Amniotic stem cell (primary cell): ENCODE data around the gene CPN1.

Source experiments
- DNase-seq: peaks from one replicate; lab custom pipeline; 2025; lab: John Stamatoyannopoulos, UW

CPN1 gene

DNA sequence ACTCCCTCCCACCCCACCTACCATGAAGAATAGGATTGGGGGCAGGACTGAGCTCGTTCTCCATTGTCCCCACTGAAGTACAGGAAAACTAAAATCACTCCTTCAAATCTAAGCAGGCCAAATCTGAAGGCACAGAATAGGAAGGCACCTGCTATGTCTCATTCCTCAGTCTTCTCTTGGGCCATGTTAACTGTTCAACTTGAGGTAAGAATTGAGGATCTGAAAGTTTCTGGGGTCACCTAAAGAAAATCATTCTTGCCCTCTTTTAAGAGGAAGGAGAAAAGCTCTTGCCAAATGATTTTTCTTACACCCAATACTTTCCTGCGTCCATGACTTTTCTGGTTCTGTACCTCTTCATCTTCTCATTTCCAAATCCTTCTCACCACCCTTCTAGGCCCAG lies 4.9 kb downstream of the CPN1 start:
- DNase-seq, result no peak

DNA sequence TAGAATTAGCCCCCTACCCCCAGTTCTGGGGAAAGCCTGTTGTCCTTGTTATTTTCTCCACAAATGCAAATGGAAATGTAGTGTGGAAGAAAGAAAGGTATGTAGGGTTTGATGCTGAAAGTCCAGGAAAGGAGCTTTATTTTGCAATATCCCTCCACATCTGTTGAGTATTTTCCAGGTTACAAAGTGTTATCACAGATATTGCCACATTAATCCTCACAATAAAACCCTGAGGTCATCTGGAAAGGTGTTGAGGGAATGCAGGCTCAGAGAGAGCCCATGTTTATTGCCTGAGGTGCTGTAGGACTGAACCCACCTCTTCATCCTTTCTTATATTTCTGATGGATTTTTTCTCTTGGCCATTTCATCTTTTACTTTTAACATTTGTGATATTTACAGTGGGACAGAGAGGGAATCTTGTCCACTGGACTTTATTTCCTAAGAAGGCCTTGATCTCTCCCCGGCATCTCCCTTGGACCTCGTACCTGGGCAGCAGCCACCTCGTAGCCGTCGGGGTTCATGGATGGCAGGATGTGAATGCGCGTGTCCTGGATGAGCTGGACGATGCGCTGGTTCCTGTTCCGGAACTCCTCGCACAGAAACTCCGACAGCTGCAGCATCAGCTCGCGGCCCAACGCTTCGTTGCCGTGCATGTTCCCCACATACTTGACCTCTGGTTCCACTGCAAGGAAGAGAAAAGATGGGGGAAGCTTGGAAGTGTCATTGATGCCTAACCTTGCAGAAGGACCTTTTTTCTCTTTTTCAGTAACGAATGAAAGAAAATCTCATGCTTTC lies 6.0 kb downstream of the CPN1 start:
- DNase-seq, result no peak

DNA sequence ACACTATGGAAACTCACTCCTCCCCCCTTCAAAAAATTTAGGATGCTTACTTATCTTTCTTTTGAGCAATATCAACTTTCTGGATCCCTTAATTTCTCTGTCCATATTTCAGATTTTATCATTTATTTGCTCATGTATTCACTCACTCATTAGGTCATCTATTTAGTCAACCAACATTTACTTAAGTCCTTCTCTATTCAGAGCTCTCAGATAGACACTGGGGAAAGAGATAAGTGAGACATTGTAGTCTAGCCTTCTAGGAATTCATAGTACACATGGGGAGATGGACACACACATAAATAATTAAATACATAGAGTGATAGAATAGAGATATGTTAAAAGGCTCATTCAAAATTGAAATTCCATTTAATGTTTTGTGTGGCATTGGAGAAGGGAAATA lies 9.2 kb downstream of the CPN1 start:
- DNase-seq, result no peak

DNA sequence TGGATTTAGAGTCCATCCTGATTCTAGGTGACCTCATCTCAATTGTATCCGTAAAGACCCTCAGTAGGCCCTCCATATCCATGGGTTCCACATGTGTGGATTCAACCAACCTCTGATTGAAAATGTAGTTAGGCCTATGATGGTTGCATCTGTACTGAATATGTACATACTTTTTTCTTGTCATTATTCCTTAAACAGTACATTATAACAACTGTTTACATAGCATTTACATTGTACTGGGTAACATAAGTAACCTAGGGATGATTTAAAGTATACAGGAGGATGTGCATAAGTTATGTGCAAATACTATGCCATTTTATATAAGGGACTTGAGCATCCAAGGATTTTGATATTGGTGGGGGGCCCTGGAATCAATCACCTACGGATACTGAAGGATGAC lies 10.1 kb downstream of the CPN1 start:
- DNase-seq, result no peak

DNA sequence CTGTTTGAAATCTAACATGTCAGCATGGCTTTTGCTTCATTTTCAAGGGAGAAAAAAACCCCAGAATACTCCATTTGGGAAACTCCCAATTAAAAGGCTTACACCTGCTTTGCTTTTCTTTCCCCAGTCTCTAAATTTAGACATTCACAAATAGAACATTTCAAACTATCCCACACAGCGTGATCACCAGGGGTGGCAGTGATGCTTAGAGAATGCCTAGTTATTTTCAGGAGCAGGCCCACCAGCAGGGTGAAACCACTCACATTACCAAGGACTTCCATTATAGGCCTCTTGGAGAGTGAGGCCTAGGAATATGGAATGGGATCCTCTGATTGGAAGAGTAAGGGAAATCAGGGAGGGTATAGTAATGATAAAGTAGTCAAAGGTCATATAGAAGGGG lies 14.2 kb downstream of the CPN1 start:
- no peak for DNase-seq

DNA sequence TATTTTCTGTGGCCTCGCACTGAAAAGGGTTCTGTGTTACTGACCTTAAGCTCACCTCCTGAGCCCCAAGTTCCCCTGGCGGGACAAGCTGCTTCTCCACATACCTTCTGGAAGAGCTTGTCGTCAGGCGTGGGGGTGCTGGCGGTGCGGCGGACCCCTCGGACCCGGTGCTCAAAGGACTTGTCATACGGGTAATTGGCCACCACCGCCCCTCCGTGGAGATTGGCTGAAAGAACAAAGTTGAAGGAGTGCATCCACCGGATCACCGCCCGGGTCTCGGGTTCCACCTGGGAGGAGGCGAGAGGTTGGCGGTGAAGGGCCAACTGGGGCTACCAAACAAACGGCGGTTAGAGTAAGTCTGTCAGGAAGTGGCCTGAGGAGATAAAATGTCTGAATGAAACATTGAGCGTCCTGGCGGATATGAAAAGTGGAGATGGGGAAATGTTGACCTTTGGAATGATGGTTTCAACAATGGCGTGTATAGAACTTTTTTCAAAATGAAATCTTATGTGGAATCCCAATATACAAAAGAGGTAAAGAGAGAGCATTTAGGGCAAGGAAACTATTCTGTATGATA lies 16.5 kb downstream of the CPN1 start:
- no peak for DNase-seq

DNA sequence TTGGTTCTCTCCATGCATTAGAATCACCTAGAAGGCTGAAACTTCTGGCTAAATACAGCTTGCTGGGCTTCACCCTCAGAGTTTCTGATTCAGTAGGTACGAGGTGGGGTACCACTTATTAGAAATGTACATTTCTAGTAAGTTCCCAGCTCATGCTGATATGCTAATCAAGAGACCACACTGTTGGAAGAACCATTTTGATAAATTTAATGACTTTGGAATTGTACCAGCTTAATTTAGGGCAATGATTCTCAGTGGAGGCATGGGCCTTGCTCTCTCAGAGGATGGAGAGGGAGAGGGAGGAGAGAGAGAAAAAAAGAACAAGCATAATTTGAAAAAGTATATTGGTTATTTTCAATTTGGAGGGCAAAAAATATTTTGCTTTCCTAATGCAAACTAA lies 20.3 kb downstream of the CPN1 start:
- DNase-seq, result no peak

DNA sequence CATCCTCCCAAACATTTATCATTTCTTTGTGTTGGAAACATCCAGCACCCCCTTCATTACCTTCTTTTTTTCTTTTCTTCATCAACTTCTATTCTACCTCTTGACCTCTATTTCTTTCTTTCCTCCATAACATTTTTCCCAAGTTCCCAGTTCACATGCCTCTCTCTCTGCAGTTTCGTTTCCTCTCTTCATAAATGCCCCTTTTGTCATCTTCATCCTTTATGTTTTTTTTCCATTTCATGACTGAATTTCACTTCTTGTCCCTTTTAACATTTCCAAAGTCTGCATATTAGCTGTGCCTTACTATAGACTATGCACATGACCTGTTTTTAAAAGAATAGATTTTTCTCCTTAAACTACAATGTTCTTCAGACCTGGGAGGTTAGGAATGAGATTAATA lies 23.7 kb downstream of the CPN1 start:
- DNase-seq, result no peak

DNA sequence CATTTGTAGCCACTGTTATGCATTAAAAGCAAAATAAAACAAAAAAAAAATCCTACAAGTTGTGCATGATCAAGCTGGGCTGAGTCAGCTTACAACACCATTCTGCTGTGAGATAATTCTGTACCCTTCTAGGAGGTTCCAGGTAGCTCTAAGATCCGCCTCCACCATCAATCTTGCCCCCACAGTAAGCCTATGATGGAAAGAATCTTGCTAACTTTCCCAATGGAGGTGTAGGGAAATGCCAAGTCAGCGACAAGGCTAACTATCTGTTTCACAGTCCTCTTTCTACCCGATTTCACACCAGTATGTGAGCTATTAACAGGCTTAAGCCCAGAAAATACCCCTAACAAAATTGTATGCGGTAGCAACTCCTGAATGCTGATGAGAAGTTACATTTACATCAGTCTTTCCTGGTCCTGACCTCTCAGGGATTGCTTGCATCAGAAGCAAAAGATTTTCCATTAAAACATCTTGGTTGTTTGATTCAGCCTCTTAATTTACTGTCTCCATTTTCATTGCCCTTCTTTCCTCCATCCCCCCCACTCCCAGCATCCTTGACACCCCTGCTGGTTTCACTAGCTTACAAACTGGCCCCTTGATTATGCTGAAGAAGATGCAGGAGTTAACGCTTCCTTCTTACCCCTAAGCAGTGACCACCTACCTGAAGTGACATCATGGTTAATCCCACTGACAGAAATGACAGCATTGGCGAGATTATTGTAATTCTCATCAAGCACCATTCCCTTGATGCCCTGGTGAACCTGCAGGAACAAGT lies 27.8 kb downstream of the CPN1 start:
- no peak for DNase-seq

DNA sequence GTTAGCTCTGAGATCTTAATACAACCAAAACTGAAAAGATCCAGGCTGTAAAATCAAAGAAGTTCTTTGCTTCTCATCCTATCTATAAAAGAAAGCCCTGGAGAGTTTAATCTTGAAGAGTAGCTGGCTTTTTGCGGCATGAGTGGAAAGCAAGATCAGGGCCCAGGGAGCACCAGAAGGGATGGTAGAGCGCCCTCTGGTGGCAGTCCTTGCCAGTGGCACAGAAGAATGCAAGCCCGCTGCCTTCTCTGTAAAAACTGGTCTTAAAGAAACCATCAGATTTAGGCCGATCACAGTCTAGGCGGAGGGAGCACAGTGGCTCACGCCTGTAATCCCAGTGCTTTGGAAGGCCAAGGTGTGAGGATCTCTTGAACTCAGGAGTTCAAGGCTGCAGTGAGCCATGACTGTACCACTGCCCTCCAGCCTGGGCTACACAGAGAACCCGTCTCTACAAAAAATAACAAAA lies 35.6 kb downstream of the CPN1 start:
- peak; percentile 85 for DNase-seq

DNA sequence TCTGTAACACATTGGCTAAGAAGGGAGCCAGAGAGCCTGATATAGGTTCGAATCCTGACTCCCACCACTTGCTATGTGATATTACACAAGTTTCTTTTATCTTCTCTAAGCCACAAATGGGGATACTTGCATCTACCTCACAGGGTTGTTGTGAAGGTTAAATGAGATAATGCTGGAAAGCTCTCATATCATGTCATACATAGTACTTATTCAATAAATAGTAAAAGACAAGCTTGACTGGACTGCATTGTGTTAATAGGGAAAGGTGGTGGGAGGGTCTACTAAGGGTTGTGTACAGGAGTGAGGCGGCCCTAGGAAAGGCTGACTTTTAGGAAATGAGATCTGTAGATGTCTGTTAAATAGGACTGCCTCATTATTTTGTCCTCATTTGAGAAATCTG lies 36.1 kb downstream of the CPN1 start:
- DNase-seq, result no peak

DNA sequence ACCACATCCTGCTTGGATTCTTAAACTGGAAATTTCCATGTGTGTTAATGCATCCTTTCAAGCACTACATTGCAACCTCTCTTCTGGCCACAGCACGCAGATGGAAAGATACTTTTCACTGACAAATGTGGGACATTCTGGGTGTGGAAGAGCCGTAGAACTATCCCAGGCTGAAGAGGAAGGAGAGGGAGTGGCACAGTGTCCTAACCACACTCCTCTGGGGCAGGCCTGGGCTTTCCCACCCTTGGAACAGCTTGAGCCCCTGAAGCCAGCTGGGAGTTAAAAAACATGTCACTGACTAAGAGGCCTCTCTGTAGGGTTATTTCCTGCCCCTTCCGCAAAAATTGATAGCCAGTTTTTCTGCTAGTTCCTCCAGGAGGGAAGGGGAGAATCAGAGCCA lies 37.9 kb downstream of the CPN1 start:
- DNase-seq, result no peak

DNA sequence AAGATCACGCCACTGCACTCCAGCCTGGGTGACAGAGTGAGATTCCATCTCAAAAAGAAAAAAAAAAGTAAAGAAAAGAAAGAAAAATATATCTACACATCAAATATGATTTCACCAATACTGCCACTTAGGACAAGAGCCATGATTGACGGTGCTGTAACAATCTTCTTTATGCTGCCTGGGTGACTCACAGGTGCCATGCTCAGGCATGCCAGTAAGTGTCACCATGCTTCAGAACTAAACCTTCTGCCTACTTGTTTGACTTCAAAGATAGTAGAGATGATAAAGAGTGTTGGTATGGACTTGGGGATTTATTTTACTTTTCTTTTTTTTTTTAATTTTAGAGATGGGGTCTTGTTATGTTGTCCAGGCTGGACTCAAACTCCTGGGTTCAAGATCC lies 38.3 kb downstream of the CPN1 start:
- no peak for DNase-seq

DNA sequence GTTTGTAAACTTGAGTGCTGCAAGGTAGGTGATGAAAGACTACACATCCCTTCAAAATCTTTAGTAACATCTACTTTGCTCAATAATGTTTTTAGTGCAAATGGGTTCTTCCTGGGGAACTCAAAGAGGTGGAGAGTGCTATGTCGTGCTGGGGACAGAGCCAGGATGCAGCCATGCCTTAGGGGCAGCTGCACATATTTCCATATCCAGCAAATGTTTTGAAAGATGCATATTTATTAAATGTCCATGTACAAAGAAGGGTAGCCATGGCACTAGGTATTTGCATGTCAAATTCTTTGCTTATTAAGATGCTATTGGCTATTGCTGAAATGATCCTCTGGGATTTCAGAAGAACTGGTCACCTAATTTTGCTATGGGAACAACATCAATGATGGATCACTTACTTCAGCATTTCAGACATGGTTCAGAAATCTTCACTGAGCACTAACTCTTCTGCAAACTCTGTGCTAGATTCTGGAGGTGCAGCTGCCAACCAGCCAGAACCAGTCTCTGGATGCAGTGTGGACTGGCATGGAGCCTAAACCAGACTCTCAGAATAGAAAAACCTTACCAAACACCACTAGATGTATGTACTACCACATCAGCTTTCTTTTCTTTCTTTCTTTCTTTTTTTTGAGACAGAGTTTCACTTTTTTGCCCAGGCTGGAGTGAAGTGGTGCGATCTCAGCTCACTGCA lies 40.2 kb downstream of the CPN1 start:
- DNase-seq, result no peak

DNA sequence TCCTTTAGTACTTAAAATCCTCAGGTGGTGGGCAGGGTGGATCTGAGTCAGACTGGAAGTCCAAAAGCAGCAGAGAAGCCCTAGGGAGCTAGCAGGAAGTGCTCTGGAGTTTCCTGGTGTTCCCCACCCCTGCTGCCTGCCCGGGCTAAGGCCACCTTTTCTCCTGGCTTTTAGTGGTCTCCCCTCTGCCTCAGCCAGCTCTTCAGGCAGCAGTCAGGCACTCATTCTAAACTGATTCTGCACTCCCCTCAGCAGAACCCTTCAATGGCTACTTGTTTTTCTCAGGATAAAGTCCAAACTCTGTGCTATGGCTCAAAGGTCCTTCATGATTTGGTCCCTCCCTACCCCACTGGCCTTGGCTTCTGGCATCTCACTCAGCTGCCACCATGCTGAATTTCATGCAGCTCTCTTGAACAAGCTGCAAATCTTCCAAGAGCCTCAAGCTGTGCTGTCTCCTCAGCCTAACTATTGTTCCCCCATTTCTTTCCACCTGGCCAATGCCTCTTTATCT lies 43.1 kb downstream of the CPN1 start:
- no peak for DNase-seq

DNA sequence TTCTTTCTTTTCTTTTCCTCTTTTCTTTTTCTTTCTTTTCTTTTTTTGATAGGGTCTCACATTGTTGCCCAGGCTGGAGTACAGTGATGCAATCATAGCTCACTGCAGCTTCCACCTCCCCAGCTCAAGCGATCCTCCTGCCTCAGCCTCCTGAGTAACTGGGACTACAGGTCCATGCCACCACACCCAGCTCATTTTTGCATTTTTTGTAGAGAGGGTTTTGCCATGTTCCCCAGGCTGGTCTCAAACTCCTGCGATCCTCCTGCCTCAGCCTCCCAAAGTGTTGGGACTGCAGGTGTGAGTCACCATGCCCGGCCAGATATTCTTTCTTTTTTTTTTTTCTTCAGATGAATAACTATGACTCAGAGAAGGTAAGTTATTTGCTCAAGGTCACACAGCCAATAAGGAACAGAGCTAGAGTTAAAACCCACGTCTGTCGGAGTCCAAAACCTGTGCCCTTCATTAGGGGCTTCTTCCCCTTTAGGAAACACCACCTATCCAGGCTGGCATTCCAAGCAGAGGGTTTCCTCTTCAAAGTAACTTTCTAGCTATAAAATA lies 43.8 kb downstream of the CPN1 start:
- no peak for DNase-seq

DNA sequence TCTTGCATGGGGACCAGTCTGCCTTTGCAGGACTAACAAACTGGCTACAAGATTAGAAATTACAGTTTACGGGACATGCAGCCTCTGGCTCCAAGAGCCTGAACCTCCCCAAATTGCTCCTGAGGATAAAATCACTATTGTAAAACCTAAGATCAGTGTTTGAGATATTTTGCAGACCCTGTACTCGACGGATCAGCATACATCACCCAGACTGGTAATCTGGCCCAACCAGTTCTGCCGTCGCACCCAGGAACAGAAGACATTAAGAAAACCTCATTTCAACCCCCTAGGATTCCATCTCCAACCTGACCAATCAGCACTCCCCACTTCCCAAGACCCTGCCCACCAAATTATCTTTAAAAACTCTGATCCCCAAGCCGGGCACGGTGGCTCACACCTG lies 44.8 kb downstream of the CPN1 start:
- no peak for DNase-seq

DNA sequence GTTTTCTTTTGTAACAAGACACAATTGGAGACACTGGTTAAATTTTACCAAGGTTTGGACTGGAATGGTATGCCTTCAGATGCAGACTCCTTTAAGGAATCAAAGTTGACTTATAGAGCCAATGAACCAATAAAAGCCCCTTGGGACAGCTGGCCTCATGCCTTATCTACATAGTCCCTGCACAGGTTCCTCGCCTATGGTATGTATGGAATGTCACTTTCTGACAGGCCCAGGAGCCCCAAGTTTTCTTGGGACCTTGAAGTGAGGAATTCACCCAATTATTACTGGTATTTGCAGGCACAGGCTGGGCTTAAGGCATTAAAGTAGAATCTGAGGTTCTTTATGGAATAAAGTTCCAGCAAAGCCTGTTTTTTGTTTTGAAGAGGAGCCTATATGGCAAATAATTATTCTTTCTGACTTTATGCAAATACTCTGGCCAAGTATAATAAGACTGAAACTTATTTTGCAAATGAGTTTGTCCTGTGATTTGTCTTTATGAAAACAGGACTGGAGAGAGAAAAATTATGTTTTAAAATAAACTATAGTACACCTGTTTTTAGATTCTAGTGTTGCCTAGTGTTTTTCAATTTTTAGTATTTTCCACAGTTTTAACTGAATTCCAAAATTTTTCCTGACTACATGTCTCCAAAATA lies 47.8 kb downstream of the CPN1 start:
- DNase-seq, result no peak

DNA sequence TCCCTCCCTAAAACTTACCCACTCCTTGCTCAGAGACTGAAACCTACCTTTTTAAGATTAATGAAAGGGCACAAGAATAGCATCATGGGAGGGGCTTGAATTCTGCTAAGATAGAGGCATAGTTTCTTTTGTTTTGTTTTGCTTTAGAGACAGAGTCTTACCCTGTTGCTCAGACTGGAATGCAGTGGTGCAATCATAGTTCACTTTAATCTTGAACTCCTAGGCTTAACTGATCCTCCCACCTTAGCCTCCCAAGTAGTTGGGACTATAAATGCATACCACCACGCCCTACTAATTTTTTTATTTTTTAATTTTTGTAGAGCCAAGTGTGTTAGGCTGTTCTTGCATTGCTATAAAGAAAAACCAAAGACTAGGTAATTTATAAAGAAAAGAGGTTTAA lies 54.3 kb downstream of the CPN1 start:
- DNase-seq, result no peak

DNA sequence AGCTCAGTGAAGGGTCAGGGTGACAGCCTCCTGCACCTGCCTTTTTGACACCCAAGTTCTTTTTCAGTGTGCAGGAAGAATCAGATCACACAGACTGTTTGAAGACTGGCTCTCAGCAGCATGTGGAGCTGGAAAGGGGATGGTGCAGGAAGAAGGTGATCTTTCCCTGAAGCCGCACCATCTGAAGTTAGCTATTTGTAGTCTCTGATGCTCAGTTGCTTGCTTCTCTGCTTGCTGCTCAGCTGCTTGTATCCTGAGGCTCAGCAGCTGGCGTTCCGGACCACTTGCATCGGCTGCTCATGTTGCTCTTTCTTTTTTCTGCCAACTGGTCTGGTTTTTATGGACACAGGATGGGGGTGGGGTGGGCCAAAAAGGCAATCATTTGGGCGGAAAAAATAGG lies 56.1 kb downstream of the CPN1 start:
- DNase-seq, result no peak

DNA sequence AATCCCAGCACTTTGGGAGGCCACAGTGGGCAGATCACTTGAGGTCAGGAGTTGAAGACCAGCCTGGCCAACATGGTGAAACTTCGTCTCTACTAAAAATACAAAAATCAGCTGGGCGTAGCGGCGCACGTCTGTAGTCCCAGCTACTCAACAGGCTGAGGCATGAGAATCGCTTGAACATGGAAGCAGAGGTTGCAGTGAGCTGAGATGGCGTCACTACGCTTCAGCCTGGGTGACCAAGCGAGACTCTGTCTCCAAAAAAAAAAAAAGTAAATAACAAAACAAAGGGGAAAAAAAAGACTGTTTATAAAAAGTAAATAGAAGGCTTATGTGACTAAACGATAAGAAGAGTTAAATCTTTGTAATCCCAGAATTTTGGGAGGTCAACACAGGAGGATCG lies 56.9 kb downstream of the CPN1 start:
- no peak for DNase-seq

DNA sequence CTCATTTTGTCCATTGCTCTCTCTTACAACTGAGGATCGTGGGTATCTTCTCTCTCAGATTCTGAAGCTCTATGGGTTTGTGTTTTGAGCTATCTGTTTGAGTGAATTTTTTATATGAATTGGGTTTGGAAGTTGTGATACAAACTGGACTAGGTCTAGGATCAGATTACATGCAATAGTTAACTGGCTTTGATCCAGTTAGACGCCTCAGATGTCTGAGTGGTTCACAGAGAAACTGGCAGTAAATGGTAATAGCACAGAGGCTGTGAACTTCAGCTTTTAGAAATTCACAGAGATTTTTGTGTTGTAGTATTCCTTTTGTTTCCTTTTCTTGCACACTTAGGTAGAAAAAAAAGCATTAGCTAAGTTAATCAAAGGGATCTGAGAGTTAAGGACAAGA lies 59.3 kb downstream of the CPN1 start:
- DNase-seq, result no peak
